H54 (cell line): ENCODE measurements around the gene FOSL2.

Experiments
- DNase-seq: peaks from one replicate; pipeline ENCODE4 v3.0.0; 2011; ENCODE audit warnings: low spot score, mixed read lengths; ENCODE audit not compliant: insufficient read length
- FAIRE-seq: peaks from 3 replicates; lab custom pipeline; 2011; peaks lifted over from hg19 to GRCh38; lab: Jason Lieb, UNC
- POLR2A ChIP-seq: IDR thresholded peaks from 2 replicates; pipeline ENCODE4 v1.6.1; 2011; ENCODE audit warnings: low read depth, mild to moderate bottlenecking, low read length

The FOSL2 gene

DNA sequence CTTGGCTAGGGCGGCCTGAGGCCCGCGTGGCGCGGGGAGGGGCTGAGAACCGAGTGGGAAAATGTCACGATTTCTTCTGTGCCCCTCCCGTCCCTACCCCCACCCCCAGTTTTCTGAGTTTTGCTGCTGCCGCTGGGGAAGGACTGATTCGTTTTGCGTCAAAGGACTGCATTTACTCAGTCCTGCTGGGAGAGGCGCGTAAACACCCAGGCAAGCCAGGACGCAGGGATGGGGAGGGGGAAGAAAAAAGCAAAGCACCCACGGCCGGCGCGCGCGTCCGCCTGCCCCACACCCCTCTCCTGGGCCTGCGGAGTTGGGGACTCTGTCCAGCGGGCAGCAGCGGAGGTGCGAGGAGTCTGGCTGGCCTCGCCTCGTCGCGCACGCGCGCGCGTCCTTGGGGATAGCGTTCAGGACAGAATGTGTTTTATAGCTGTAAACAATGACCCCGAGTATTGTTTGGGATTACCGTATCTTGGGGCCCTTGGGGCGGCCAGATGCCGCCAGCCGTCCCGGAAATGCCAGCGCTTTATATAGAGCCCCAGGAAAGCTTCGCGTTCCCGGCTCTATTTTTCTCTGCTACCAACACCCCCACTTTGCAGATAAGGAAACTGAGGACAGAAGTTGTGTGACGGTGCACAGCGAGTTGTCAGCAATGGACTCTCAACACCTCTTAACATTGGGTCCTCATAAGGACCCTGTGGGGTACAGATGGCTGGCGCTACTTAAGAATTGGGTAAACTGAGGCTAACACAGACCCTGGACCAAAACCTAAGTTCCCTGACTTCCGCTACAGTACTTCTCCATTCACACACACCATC is 1.7 kb upstream of the FOSL2 start:
- FAIRE-seq (no peak), DNase-seq (peak; percentile 73)
- no peak for TF ChIP-seq POLR2A

DNA sequence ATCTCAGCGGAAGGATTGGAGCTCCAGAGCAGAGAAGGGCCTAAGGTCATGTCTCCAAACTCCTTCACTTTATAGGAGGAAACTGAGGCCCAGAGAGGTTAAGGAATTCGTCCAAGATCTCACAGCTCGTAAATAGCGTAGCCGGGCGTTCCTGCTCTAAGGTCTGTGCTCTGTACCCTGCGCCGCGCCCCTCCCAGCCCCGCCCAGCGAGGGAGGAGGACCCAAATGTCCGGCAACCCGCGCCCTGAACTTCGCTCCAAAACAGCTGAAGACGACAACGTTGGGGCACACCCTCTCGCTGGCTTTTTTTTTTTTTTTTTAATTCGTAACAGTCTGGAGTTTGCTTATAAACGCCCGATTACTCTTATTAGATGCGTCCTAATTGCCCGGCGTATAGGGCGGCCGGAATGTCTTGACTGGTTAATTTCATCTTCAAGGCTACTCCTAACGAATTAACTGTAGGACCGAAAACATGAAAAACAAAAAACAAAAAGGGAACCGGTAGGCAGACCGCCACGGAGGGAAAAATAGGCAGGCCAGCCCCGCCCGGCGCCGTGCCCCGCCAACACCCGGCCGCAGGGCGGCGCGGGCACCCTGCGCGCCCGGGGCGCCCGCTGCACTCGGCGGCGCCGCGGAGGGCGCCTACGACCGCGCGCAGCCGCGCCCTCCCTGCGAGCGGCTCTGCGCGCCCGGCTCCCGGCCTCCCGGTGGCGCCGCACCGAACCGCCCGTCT is 928 bp upstream of the FOSL2 start:
- DNase-seq, result peak; percentile 77
- FAIRE-seq, result no peak

DNA sequence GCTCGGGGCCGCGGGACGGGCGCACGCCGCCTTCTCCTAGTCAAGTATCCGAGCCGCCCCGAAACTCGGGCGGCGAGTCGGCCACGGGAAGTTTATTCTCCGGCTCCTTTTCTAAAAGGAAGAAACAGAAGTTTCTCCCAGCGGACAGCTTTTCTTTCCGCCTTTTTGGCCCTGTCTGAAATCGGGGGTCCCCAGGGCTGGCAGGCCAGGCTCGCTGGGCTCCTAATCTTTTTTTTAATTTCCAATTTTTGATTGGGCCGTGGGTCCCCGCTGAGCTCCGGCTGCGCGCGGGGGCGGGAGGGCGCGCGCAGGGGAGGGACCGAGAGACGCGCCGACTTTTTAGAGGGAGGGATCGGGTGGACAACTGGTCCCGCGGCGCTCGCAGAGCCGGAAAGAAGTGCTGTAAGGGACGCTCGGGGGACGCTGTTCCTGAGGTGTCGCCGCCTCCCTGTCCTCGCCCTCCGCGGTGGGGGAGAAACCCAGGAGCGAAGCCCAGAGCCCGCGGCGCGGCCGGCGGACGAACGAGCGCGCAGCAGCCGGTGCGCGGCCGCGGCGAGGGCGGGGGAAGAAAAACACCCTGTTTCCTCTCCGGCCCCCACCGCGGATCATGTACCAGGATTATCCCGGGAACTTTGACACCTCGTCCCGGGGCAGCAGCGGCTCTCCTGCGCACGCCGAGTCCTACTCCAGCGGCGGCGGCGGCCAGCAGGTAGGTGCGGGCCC is 617 bp downstream of the FOSL2 start:
- TF ChIP-seq POLR2A, result peak; percentile 52
- DNase-seq, result no peak
- no peak for FAIRE-seq

More for the DNA sequence above, 928 bp upstream of the FOSL2 start:
- TF ChIP-seq POLR2A, result peak; percentile 41; the same call in 1 of the 2 replicates

DNA sequence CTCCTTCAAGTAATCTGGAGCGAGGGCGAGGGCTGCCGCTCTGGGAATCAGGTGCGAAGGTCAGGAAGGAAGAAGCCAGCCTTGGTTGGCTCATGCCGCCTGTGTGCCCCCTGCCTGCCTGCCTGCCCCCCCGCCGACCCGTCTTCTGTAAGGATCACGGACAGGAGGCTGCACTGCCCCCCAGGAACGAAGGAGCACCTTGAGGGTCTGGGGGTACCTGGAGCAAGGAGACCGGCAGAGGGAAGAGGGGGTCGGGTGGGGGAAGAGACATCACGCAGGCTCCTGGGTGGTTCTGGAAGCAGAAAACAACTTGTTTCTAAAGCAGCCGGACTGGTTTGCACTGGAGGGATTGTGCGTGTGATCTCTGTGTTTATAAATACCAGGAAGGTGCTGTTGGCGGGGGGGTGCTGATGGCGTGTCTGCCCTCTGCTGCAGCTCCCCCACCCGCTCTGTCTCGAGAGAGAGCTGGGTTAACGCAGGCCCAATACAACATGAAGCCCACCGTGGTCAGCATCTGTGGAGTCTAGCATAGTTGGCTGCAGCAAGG is 1.7 kb downstream of the FOSL2 start:
- TF ChIP-seq POLR2A, result no peak
- no peak for DNase-seq
- no peak for FAIRE-seq

DNA sequence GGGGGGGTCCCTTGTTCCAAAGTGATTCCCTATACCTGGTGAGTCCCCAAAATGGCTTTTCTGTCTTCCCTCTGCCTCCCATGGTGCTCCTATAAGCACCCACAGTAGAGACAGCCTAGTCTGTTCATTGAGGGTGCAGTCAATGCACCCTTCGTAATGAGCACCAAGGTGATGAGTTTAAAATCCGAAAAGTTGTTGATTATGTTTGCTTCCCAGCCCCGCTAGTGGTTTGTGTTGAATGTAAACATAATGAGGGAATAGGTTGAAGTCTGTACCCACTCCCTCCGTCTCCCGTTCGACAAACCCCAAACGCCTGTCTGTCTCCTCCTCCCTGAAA is 2.3 kb downstream of the FOSL2 start:
- DNase-seq, result no peak
- no peak for TF ChIP-seq POLR2A
- FAIRE-seq, result no peak

DNA sequence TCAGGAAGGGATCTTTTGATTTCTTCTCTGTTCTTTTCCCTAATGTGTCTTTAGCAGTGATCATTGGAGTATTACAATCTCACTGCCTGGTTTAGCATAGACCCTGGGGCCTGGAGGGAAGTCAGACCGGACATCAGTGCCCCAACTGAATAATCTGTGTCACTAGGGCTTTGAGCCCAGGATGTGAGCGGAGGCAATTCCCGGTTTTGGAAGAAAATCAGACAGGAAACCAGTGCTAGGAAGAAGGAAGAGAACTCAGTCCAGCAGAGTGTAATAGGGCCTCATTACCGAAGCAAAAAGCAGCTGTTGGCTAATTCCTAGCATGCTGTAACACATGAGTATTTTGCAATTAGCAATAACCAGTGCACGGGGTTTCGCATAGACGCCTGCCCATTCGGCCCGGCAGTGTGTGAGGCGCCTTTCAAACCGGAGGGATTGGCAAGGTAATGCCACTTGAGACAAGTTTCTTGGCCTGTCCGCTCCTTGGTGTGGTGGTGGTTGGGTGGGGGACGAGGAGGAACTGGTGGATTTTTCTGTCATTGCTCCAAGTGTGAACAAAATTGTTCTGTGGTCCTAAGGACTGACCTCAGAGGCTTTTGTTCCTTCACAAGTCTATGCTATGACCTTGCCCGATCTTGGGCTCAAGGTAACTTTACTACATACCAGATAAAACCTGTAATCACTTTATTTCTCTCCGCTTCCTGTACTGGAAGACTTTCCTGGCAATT is 2.8 kb downstream of the FOSL2 start:
- no peak for DNase-seq
- TF ChIP-seq POLR2A, result no peak
- no peak for FAIRE-seq

DNA sequence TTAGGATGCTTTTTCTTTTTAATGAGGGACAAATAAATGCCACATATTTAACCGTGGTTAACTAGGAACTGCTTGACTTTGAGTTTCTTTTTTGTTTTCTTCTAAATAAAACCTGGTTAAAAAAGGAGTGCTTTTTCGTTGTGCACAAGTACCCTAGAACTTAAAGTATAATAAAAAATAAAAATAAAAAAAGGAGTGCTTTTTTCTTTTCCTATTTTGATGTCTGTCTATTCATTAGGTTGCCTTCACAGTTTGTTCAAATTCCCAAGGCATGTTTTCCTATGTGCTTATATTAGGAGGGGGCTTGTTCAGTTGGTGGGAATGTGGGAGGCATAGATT is 4.4 kb downstream of the FOSL2 start:
- TF ChIP-seq POLR2A, result no peak
- DNase-seq (no peak), FAIRE-seq (no peak)

DNA sequence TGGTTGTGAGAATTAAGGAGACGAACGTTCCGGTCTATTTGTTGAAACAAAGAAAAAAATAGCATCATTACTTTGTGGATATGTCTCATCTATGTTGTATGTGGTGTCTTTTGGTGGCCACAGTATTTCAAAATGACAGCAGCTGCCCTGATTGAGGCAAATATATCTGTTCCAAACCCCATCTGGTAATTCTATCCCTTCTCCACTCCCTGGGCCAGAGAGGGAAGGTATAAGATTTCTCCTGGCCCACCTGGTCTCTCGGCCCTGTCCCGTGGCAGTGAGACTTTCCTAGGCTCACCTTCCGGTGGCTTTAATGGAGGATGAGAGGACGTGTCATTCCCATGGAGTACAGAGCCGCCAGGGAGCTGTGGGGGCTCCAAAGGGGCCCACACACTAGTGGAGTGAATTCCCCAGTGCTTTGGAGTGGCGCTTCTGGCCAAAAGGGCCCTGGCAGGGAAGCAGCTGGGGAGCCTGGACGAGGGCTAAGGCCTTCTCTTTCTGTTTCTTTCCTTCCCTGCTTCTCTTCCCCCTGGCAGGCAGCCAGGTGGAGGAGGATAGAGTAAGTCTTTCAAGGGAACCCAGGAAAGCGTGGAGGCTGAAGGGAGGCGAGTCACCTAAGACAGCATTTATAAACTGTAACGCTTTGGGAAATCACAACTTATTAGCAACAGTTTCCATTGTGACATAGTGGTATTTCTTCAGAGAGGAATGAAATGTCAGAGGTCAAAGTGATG is 5.6 kb downstream of the FOSL2 start:
- no peak for TF ChIP-seq POLR2A
- DNase-seq, result no peak
- FAIRE-seq, result no peak

DNA sequence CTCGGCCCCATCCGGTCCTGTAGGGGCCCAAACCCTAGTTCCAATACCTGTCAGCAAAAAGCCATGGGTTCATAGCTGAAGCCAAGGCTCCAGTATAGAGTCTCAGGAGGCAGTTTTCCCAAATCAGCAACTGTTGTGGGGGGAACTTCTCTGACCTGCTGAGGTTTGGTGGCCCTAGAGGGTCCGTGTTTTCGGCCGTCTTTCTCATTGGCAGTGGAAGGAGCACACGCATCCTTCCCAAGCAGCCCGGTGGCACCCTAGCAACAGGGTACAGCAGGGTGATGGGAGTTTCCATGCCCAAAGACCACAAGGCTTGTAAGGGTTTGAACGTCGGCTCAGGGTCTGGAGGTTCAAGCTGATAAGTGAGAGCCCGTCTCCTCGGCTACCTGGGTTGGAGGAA is 6.6 kb downstream of the FOSL2 start:
- DNase-seq, result no peak
- no peak for FAIRE-seq
- no peak for TF ChIP-seq POLR2A

DNA sequence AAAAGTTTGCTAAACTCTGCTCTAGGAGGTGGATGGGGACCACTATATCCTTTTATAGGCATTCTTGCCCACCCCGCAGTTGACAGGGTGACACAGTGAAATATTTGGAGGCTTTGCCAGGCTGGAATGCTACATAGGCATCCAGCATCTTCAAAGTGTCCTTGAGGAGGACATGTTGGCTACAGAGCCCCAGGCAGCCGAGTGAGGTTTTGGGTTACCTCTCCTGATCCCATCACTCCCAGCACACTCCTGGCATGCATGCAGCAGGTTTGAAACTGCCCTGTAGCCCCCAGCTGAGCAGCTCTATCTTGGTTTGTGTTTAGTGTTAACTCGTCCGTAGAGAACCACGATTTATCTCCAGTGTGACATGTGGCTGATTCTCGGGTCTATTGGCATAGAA is 7.3 kb downstream of the FOSL2 start:
- FAIRE-seq (no peak), DNase-seq (no peak)
- no peak for TF ChIP-seq POLR2A

DNA sequence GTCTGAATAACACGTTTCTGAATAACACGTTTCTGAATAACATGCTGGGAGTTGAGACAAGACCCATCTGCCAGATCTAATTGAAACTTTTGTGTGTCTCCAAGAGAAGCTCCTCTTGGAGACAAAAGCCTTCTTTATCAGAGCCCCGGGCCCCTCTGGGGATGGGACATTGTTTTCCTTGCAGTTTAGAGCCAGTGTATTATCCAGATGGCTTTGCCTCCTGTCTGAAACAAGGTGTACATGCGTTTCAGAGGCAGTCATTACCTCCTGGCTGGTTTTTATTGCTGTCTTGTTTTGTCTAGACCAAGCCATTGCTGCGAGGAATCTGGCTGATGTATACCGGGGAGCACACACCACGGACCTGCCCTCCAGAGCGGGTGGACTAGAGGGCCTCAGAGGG is 7.8 kb downstream of the FOSL2 start:
- DNase-seq, result no peak
- TF ChIP-seq POLR2A, result no peak
- no peak for FAIRE-seq

DNA sequence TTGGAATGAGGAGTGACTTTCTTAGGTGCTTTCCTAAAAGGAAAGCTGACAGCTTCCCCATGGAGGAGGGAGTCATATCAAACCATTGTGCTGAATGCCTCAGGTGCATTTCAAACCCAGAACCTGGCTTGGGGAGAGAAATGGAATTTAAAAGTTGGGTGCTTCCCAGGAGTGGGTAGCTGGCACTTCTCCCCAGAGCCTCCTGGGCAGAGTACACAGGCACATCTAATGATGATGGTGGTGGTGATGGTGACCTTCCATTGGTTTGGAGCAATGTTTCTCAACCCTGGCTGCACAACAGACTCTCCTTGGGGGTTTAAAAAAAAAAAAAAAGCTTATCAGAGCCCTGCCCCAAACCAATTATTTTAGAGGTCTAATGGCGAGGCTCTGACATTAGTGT is 8.3 kb downstream of the FOSL2 start:
- FAIRE-seq (no peak), DNase-seq (no peak)
- TF ChIP-seq POLR2A, result no peak

DNA sequence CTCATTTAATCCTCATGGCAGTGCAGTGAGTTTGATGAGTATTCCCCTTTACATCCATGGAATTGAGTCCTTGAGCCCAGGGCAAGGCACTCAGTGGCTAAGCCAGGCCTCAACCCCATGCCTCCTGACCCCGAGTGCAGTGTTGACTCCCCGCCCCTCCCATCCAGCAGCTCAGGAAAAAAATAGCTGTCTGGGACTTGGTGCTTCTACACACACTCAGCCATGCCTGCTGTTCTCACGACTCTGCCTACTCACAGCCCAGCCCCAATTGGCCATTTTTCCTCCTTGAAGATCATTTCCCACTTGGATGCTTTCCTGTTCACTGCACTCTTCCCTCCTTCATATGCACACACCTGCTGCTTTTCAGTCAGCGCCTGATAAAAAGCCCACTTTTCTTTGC is 8.8 kb downstream of the FOSL2 start:
- FAIRE-seq, result no peak
- TF ChIP-seq POLR2A, result no peak

More for the DNA sequence above, 8.8 kb downstream of the FOSL2 start:
- DNase-seq, result no peak
